GM18951 (cell line): ENCODE results near the gene RPL4.
"Not testable (repeated sequence)": the region's sequence is repeated elsewhere in the genome, so short reads cannot be mapped to it uniquely, and the experiment has no call there.

Source experiments
- POLR2A ChIP-seq: IDR thresholded peaks from 4 replicates; pipeline ENCODE4 v1.6.1; 2011; ENCODE audit warnings: mild to moderate bottlenecking; ENCODE audit not compliant: insufficient read length, insufficient read depth; ENCODE audit errors: extremely low read depth
- in situ Hi-C: fragments of 300-500 bp; cut with MboI; formaldehyde crosslinking; loops from one replicate; pipeline ENCODE4 v1.12.0; 2022; ENCODE audit warnings: low sequenced_read_pairs, mixed read lengths, inconsistent platforms; ENCODE audit not compliant: unreplicated experiment

RPL4 gene

GRCh38 chr15:66504563-66505429 lies at the start of gene RPL4, which contains the start of gene ZWILCH:
TSS of gene RPL4 (minus strand) at chr15:66504855. CDS start at chr15:66504790, 65 bp downstream.
TSS of gene ZWILCH (plus strand) at chr15:66505326. CDS start at chr15:66505339, 13 bp downstream.
- in situ Hi-C loops, result no loop called here
- TF ChIP-seq POLR2A, result peak; percentile 88

GRCh38 chr15:66545255-66545654 lies 40.6 kb upstream of the RPL4 start:
- no peak for TF ChIP-seq POLR2A
- in situ Hi-C loops, result no loop called here

GRCh38 chr15:66542896-66543295 lies 38.2 kb upstream of the RPL4 start:
- no peak for TF ChIP-seq POLR2A
- in situ Hi-C loops, result no loop called here

GRCh38 chr15:66535056-66535455 lies 30.4 kb upstream of the RPL4 start:
- TF ChIP-seq POLR2A, result no peak
- in situ Hi-C loops, result no loop called here

- no peak for TF ChIP-seq POLR2A
- in situ Hi-C loops, result no loop called here
Observed at GRCh38 chr15:66524838-66525237, 20.2 kb upstream of the RPL4 start.

- in situ Hi-C loops, result no loop called here
- no peak for TF ChIP-seq POLR2A
Observed at GRCh38 chr15:66523926-66524325, 19.3 kb upstream of the RPL4 start.

GRCh38 chr15:66515901-66516322 lies 11.3 kb upstream of the RPL4 start:
- in situ Hi-C loops, result no loop called here
- TF ChIP-seq POLR2A, result no peak

- in situ Hi-C loops, result no loop called here
- TF ChIP-seq POLR2A, result no peak
Observed at GRCh38 chr15:66514586-66514985, 9.9 kb upstream of the RPL4 start.

- in situ Hi-C loops, result no loop called here
- TF ChIP-seq POLR2A, result no peak
Observed at GRCh38 chr15:66508293-66508883, 3.7 kb upstream of the RPL4 start.

- in situ Hi-C loops, result no loop called here
- no peak for TF ChIP-seq POLR2A
Observed at GRCh38 chr15:66505818-66506217, 1.2 kb upstream of the RPL4 start.

- TF ChIP-seq POLR2A, result no peak
- in situ Hi-C loops, result no loop called here
Observed at GRCh38 chr15:66505430-66505811, 766 bp upstream of the RPL4 start.

- in situ Hi-C loops, result no loop called here
- TF ChIP-seq POLR2A, result peak; percentile 15
Observed at GRCh38 chr15:66503780-66504562, 684 bp downstream of the RPL4 start.

GRCh38 chr15:66503041-66503648 lies 1.5 kb downstream of the RPL4 start:
- in situ Hi-C loops, result not testable (repeated sequence)
